NCI-H82 (cell line): ENCODE results near the gene MMS19.

ENCODE experiments used
- DNase-seq: peaks from one replicate; lab custom pipeline; 2025; lab: John Stamatoyannopoulos, UW

MMS19 gene

GRCh38 chr10:97462309-97462708 is 35.9 kb downstream of the MMS19 start:
- DNase-seq: no peak

DNA sequence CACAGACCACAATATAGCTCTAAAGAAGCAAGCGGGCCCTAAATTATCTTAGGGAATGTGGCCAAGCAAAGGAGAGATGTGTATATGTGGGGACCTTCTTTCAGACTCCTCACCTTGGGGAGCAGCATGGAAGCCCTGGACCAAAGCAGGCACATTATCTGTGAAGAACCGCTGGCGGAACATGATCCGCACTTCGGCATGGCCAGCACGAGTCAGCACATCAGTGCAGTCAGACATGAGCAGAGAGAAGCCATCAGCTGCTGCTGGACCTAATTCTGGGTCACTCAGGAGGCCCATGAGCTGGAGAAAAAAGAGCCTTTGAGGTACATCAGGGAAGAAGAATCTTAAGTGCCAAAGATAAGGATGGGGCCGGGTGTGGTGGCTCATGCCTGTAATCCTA is 38.3 kb downstream of the MMS19 start:
- no peak for DNase-seq

DNA sequence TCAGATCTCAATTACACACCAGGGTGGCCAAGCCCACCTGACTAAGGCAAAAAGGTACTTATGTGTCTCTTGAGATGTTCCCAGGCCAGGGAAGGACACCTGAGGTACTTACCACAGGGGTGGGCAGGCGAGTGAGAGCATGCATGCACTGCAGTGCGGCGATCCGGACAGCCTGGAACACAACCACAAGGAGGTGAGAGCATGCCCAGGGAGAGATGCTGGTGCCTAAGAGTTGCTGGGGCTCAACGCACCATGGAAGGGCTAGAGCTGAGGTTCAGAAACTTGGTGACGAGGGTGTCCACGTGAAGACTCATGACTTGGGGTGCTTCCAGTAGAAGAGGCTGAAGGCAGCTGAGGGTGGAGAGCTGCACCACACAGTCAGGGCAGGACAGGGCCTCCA is 39.1 kb downstream of the MMS19 start:
- DNase-seq: no peak

- DNase-seq: no peak
Measured at GRCh38 chr10:97456686-97457065, 41.5 kb downstream of the MMS19 start.

DNA sequence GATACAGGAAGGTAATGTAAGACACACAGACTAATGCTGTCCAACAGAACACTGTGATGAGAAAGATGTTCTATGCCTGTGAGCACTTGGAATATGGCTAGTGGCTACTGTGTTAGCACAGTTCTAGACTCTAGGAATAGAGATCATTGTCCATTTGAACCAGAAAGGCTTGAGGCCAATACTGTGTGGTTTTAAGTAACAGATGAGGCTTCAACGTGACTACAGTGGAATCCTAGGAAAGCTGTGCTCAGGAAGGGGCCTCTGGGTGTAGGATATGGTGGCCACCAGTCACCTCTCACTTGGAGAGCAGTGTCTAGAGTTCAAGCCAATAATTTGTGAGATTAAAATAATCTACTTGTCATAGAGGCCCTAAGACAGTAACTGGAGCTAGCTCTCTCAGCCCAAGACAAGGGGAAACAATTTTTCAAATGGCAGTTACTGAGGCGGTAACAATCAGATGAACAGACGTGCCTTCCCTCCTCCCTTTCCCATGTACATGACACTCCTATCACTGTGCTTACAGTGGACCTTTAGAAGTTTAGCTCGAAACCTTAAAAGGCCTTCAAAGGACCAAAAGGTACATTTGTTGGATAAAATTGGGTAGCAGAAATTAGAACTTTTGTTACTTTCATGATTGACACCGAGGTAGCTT is 42.1 kb downstream of the MMS19 start:
- DNase-seq: no peak

DNA sequence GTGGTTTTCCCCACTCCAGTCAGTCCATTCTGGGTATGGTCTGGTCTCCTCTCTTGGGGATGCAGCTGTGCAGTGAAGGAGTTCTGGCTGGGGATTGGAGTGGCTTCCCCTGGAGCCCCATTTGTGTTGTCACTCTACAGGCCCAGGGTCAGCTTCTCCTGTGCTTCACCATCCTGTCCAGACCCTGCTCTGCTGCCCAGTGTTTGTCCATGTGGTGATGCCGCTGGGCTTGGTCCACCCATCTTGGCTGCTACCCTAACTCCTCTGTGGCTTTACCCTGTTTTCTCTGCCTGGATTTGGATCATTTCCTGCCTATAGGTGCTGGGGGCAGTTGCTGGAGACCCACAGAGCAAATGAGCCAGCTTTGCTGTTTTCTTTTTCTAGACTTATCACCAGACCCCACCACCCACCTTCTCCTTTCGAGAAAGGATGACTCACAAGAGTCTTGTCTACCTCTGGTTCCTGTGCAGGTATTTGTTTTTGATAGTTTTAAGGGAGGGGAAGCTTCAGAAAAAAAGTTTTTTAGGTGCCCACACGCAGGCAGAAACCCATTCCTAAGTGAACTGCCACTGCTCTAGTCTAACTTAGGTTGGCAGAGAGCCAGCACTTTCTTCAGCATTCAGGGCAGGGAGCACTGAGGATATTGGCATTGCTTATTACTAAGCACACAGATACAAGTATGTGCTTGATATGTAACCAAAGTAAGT is 43.7 kb downstream of the MMS19 start:
- peak; percentile 18 for DNase-seq

- no peak for DNase-seq
Measured at GRCh38 chr10:97452352-97452751, 45.9 kb downstream of the MMS19 start.

DNA sequence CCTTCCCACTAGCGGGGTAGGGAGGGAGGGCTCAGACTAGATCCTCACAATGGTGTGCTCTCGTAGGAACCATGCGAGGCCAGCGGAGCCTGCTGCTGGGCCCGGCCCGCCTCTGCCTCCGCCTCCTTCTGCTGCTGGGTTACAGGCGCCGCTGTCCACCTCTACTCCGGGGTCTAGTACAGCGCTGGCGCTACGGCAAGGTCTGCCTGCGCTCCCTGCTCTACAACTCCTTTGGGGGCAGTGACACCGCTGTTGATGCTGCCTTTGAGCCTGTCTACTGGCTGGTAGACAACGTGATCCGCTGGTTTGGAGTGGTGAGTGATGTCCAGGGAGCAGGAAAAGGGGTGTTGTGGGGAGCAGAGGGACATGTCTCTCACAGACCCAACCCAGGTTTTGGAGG is 46.6 kb downstream of the MMS19 start:
- no peak for DNase-seq

DNA sequence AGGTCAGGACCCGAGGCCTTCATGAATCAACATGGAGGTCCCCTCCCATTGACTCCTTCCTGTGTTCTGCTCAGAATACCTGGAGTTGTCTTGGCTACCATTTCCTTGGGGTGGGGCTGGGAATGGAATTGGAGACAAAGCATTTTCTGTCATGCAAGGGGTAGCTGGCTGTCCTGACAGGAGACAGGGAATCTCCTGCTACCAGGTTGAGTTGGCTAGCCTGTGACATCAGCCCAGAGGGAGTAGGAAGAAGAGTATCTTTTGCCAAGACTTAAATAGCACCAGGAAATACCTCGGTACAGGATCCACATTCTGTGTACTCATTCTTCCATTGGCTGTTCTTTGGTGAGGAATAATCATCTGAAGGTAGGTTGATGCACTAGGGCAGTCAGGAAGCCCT is 47.4 kb downstream of the MMS19 start:
- no peak for DNase-seq

DNA sequence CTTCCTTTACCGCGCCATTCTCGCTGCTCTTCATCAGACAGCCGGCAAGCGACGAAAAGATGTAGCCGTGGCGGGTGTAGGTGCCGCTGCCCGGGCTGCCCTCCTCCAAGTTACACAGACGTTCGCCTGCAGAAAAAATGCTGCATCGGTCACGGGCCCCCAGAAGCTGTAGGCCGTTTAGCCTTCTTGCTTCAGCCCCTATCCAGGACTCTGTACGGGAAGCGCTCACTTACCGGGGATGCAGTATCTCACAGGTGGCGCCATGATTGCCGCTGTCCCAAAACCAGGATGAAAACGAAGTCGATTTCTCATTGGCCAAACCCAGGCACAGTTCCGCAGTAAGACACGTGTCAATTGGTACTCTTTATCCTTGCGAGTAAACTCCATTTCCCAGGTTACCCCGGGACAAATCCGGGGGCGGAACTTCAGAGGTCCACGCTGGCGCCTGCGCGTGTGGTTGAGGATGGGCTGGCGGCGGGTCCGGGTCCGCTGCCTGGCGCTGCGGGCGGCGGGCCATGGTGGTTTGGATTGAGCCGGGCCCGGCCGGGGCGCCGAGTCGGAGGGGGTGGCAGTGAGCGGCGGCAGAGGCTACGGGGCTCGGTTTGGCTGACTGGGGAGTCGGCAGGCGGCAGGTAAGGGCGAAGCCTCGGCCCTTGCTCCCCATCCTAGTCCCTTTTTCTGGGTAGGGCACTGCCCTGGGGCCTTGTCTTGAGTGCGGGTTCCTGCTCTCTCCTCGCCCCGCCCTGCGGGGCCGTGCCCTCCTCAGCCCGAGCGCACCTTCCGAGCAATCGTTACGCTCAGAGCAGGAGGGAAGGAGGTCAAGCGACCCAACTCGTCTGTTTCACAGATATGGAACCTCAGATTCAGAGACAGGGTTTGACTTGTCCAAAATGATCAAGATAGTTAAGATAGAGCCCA is 52.2 kb downstream of the MMS19 start, which contains the start of the genes EXOSC1 and ZDHHC16:
Gene EXOSC1 (minus strand): TSS at position 285 of the 918 bp plus-strand sequence. CDS start 21 bp downstream, at position 264.
Gene ZDHHC16 (plus strand): TSS at position 454 of the 918 bp plus-strand sequence. CDS start 5,501 bp downstream, outside the sequence.
- peak; percentile 96 for DNase-seq

DNA sequence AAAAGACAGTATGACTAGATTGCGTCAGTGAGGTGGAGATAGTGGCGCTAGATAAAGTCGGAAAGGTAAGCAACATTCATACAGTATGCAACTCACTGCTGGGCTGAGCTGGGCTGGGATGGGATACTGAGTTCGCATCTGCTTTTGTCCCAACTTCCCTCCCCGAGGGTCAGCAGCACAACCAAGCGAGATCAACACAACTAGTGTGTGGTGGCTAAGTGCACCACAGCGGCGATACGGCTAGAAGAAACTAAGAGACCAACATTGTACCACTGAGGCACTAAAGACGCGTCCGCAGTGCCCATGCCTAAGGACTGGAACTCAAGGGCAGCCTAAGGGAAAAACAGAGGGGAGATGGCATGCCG is 52.9 kb downstream of the MMS19 start:
- DNase-seq: no peak

DNA sequence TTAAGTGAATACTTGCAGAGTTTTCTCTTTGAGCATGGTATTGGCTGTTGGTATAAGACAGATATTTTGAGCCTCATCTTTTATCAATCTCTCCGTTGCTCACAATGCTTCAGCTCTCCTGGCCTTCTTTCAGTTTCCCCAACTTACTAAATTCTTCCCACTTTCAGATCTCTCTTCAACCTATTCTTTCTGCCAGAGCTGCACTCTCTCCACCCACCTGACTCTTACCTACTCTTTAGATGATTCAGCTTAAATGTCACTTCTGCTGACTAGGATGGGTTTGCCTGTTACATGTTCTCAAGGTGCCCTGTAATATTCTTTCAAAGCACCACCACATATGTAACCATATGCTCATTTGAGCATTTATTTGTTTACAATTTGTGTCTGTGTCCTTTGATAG is 54.0 kb downstream of the MMS19 start:
- no peak for DNase-seq

GRCh38 chr10:97442277-97442676 is 55.9 kb downstream of the MMS19 start:
- DNase-seq: no peak

GRCh38 chr10:97435211-97435610 is 63.0 kb downstream of the MMS19 start:
- DNase-seq: no peak

- DNase-seq: no peak
Measured at GRCh38 chr10:97434557-97434956, 63.7 kb downstream of the MMS19 start.

- DNase-seq: peak; percentile 62
Measured at GRCh38 chr10:97434055-97434454, 64.2 kb downstream of the MMS19 start.

- DNase-seq: no peak
Measured at GRCh38 chr10:97428572-97428981, 69.6 kb downstream of the MMS19 start.

DNA sequence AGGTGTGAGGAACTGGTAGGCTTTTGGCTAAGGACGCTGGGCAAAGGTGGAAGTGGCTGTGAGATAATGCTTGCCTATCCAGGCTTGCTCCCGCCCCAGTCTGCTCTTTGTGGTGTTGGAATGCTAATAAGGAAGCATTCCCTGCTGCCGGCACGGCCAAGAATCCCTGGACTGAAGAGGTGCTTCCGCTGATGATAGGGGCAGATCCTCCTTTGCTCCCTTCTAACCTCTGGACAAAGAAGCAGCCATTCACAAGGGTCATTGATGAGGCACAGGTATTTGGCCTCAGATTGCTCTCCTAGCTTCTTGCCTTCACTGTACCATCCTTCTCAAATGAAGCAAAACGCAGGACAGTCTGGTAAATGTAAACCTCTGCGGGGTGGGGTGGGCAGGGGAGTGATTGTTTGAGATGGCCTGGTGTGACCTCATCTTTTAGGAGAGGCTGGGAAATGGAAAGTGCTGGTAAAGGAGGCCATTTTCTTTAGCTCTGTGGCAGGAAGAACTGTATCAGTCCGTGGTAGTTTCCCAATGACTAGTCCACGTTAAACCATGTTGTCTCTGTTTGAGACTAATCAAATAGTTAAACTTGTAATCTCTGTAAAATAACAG is 70.5 kb downstream of the MMS19 start:
- peak; percentile 39 for DNase-seq

DNA sequence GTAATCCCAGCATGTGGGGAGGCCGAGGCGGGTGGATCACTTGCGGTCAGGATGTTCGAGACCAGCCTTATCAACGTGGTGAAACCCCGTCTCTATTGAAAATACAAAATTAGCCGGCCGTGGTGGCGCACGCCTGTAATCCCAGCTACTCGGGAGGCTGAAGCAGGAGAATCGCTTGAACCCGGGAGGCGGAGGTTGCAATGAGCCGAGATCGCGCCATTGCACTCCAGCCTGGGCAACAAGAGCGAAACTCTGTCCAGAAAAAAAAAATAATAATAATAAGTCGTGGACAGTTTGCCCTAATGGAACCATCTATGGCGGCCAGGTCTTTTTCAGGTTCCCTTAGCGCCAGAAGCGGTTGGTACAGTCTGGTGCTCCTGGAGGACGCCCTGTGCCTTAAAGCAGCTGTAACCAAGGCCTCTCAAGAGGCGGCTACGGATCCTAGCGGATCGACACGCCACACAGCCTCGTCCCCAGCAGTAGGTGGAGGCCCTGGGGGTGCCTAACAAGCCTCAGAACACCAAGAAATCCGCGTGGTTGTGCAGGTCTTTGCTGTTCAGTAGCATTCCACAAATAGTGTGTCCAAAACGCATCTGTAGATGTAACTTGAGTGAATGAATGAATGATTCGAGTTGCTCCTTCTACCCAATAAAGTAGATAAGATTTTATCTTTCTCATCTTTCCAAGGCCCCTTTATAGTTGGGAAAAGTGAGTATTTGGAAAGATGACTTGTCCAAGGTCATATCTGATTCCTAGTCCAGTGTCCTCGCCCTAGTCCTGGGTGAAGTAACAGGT is 71.2 kb downstream of the MMS19 start:
- DNase-seq: peak; percentile 23

DNA sequence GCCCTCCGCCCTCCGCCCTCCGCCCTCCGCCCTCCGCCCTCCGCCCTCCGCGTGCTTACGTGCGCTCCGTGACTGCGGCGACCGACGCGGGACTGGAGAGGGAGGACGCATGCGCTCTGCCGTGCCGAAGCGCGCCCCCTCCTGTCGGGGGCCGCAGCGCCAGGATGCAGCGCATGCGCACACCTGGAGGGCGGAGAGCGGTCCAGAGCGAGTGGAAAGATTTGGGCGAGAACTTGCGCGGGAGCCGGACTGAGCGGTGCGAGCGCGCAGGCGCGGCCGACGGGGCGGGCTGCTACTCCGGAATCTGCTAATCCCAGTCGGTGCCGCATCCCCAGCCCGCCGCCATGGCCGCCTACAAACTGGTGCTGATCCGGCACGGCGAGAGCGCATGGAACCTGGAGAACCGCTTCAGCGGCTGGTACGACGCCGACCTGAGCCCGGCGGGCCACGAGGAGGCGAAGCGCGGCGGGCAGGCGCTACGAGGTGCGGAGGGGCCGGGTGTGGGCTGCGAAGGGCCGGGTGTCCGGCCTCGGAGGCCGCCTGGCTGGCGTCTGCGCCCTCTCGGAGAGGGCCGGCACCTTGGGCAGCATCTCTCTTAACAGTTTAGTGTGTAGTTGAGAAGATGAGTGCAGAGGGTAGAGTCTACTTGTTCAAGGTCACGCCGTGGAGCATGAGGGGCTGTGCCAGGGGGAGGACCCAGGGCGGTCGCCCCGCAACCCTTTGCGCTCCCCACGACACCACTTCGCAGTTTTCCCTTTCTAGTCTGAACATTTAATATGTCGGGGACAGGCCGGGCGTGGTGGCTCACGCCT is 72.1 kb downstream of the MMS19 start, which contains the start of gene PGAM1:
Gene PGAM1 (plus strand): TSS at position 228 of the 812 bp plus-strand sequence. CDS start 117 bp downstream, at position 345.
- DNase-seq: peak; percentile 95
